ENCODE results near the gene THAP7.
"Not testable (repeated sequence)": the region's sequence is repeated elsewhere in the genome, so short reads cannot be mapped to it uniquely, and the experiment has no call there.

THAP7 gene

GRCh38 chr22:21044931-21045584, 43.1 kb upstream of the THAP7 start:
- TF ChIP-seq CTCF (IDR thresholded peaks at IDR 0.05; ENCODE audit: low read depth, low read length, missing control alignments), result no peak
- no peak for DNase-seq (ENCODE audit: extremely low read depth, low read depth)
- H3K4me3 ChIP-seq (replicated peaks; ENCODE audit: low read depth, low read length), result peak overlapping the region; percentile 42

DNA sequence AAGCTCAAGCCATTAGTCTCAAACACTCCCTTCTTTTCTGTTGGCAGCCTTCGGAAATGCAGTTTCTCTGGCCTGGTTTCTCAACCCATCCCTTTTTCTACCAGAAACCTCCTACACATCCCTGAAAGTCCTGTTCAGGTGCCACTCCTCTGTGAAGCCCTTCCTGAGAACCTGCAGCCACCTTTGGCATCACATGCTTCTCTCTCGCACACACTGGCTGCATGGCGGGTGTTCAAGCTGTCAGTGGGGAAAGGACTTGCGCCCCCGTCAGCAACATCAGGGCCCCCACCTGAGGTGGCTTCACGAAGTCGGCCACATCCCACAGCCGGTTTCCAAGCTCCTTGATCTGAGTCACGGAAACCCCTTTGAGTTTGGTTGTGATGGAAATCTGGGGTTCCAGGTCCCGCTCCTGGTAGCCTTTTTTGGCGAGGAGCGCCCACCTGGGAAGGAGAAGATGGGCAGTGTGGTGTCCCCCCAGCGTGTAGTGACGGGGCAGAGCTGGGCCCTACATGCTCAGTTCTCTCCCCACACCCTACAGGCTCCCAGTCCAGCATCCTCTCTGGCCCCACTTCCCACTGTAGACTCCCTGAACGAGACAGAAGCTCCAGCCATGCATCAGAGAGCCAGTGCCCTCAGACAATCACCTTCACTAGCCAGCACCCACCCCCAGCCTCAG, 42.1 kb upstream of the THAP7 start:
- H3K4me3 ChIP-seq (replicated peaks; ENCODE audit: low read depth, low read length), result no peak overlapping the region
- no peak for TF ChIP-seq CTCF (IDR thresholded peaks at IDR 0.05; ENCODE audit: low read depth, low read length, missing control alignments)
- no peak for DNase-seq (ENCODE audit: extremely low read depth, low read depth)

DNA sequence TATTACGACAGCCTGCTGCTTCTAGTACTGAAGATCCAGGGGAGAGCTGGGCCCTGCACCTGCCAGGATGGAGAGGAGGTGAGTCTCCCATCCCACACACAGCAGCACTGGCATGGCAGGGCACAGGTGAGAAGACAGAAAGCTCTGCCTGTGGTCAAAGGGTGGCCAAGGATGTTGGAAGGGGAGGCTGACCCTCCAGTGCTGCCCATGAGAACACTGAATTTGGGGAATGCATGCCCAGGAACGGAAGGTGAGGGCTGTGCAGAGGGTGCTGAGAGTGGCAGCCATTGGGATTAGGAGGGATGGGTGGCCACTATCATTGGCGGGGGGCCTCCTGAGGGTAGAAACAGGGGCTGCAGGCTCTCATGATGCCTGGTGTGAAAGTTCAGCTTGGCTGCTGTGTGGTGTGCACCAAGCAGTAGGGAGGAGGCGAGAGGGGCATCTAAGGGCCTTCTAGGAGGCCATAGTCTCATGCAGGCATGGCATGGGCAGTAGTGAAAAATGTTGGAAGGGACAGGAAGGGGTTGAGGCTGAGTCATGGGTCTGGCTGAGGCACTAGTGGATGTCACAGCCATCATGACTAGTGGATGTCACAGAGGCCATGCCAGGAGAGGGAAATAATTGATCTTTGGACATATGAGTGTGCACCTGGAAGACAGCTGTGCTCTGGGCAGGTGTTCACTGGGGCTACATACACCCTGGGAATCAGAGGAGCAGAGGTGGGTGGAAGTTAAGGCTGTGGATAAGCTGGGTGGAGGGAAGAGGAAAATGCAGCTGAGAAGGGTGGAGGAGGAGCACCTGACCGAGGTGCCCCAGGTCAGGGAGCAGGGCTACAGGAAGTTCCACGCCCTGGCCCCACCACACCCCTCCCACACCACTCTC, 41.3 kb upstream of the THAP7 start:
- H3K4me3 ChIP-seq (replicated peaks; ENCODE audit: low read depth, low read length), result no peak overlapping the region
- no peak for TF ChIP-seq CTCF (IDR thresholded peaks at IDR 0.05; ENCODE audit: low read depth, low read length, missing control alignments)
- no peak for DNase-seq (ENCODE audit: extremely low read depth, low read depth)

DNA sequence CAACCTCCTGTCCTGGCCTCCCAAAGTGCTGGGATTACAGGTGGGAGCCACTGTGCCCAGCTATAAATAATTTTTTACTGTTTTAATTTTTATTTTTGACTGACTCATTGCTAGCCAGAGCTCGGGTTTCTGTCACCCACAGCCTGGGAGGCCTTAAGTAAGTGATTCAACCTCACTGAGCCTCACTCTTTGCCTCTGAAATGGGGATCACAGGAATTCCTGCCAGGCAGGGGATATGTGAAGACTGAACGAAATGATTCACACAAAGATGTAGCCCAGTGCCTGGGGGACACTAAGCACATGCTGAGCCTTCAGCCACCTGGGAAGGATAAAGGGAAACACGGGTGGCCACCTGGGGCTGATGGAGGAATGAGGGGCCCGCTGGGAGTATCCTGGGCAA, 40.0 kb upstream of the THAP7 start:
- no peak for TF ChIP-seq CTCF (IDR thresholded peaks at IDR 0.05; ENCODE audit: low read depth, low read length, missing control alignments)
- no peak for DNase-seq (ENCODE audit: extremely low read depth, low read depth)
- no peak overlapping the region for H3K4me3 ChIP-seq (replicated peaks; ENCODE audit: low read depth, low read length)

DNA sequence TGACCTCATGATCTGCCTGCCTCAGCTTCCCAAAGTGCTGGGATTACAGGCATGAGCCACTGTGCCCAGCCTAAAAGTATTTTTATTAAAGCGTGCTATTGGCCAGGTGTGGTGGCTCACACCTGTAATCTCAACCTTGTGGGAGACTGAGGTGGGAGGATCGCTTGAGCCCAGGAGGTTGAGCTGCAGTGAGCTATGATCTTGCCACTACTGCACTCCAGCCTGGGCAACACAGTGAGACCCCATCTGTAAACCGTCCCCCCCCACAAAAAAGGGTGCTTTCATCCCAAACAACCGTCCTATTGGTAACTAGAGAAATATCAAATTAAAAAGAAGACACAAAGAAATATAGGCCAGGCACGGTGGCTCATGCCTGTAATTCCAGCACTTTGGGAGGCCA, 37.2 kb upstream of the THAP7 start:
- not testable (repeated sequence) for DNase-seq (ENCODE audit: extremely low read depth, low read depth); H3K4me3 ChIP-seq (replicated peaks; ENCODE audit: low read depth, low read length)

GRCh38 chr22:21038405-21038804, 36.5 kb upstream of the THAP7 start:
- no peak for TF ChIP-seq CTCF (IDR thresholded peaks at IDR 0.05; ENCODE audit: low read depth, low read length, missing control alignments)
- no peak overlapping the region for H3K4me3 ChIP-seq (replicated peaks; ENCODE audit: low read depth, low read length)
- DNase-seq (ENCODE audit: extremely low read depth, low read depth), result no peak

DNA sequence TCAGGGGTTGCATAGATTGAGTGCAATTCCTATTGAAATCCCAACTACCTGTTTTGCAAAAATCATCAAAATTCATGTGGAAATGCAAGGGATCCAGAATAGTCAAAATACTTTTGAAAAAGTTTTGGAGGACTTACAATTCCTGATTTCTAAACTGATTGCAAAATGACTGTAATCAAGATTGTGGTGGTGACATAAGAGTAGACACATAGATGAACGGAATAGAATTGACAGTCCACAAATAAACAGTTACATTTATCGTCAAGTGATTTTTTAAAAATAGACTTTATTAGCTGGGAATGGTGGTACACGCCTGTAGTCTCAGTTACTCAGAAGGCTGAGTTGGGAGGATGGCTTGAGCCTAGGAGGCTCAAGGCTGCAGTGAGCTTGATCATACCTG, 33.1 kb upstream of the THAP7 start:
- TF ChIP-seq CTCF (IDR thresholded peaks at IDR 0.05; ENCODE audit: low read depth, low read length, missing control alignments), result no peak
- no peak overlapping the region for H3K4me3 ChIP-seq (replicated peaks; ENCODE audit: low read depth, low read length)
- DNase-seq (ENCODE audit: extremely low read depth, low read depth), result no peak

Data from HFF-Myc (cell line).